GM11168 (cell line): ENCODE results near the gene TEX2.

ENCODE experiments used
- in situ Hi-C: fragments of 300-500 bp; cut with MboI; formaldehyde crosslinking; loops from one replicate; pipeline ENCODE4 v1.12.0; 2022; ENCODE audit warnings: low sequenced_read_pairs; ENCODE audit not compliant: unreplicated experiment

Gene TEX2

DNA sequence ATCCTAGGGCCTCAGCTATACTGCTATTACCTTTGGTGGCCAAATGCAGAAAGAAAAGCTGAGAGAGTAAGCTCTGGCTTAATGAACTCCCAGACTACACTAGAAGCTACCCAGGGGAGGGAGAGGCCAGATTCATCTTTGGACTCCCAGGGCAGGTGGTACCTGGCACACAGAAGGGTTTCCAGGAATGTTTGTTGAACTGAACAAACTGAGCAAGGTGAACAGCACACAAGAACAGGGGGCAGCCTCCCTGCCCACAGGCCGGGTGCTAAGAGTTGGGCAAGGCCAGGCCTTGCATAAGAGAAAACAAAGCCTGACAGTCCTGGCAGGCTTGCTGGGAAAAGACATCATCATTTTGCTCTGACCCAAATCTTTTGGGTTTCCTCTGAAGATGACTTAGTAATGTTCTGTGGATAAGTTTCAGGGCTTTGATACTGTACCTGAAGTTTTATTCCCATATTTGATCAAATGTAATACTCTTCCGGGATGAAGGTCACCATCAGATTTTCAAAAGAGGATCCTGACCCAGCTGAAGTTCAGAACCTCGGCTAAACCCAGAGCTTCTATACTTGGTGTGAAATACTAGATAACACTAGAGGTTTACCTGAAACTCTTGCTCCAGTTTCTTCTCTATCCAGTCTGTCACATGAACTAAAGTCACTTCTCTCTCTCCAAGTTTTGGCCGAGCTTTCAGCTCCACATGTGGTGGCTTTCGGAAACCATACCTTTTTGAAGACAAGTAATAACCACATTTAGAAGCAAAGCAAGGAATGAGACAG is 112.6 kb downstream of the TEX2 start:
- in situ Hi-C loops: no loop called here

DNA sequence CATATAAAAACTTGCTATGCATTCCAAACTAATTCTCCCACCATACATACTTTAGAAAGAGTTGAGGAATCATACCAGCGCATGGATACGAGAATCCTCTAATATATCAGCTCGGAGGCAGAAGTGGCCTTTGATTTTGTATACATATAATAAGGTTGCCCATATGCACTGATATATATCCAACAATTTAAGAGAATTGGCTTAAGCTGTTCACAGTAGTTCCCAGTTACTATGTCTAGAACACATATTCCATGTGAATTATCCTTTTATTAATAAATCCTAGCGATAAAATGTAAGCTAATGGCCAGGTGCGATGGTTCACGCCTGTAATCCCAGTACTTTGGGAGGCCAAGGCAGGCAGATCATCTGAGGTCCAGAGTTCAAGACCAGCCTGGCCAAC is 113.9 kb downstream of the TEX2 start:
- in situ Hi-C loops: loop anchor here (25.0 kb wide), 1 partner anchor 212 kb away; the partner anchor contains the start of gene CD79B

DNA sequence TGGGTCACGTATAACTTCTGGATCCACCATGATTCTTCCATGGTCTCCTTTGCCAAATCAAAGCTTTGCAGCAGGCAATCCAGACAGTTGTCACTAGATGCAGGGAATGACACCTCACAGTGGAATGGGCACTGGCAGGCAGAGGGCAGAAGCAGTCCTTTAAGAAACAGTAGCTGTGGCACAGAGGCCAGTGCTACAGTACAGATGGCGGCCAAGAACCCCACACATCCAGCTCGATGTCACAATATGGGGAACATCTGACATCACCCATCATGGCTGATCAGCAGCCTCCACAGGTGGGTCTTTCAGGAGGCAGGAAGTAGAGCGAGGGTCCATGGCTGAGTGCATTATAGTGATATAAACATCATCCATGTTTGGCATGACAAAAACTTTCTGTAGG is 114.4 kb downstream of the TEX2 start:
- in situ Hi-C loops: loop anchor here (25.0 kb wide), 1 partner anchor 211 kb away; the partner anchor contains the start of gene CD79B

DNA sequence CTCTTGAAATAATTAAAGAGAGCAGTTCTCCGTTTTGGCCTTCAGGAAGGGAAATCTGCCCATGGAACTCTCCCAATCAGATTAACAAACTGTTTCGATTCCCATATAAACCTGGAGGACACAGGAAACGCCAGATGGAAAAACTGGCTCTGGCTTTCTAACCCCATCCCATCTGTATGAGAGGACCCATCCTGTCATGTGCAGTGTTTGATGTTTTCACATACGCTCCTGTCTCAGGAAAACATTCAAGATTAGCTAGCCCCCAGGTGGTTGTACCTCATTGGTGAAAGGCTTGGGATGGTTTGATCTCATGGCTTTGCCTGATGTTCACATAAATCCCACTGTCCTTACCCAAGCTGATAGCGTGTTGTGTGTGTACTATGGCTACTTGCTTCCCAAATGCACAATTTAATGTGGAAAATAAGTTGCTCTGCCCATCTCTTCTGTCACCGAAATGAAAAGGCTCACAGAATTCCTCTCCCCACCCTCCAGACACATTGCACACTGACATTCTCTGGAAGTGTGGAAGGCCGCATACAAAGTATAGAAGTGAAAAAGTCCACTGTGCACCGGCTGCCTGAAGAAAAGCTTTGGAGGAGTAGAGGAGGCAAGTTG is 114.9 kb downstream of the TEX2 start:
- in situ Hi-C loops: loop anchor here (25.0 kb wide), 1 partner anchor 211 kb away; the partner anchor contains the start of gene CD79B

DNA sequence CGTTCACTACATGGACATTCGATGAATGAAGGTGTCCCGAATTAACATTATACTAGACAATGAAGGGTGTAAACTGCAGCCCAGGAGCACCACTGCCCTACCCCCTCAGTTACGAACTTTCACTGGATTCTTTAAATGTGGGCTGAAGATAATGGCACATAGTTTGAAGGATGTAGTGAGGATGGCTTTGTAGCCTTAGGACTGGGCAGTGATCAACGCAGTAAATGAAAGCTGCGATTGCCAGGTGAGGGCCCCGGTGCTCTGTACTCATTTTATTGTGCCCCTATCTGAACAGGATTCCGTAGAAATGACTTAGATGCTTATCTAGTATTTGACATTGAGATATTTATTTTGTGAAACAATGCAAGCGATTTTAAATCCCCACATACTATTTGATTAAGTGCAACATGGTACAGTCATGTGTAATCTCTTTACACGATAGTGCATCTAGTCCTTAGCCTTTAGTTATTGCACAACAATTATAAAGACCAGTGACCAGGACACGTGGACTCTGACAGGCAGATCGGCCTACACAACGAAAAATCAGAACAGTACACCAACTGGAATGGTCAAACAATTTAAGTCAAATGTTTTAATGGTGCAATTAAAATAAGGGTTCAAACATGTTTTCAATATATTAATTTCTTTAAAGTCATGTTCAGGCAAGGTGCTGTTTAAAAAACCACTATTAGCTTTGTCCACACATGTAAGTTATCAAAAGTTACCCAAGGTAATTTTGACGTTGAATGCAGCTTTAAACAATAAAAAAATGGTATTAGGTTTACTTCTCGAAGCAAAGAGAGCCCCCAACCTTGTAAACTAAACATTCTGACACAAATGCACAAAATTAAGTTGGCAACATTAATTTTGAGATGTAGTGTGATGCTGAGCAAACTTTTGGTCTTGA is 115.7 kb downstream of the TEX2 start:
- in situ Hi-C loops: loop anchor here (25.0 kb wide), 1 partner anchor 210 kb away; the partner anchor contains the start of gene CD79B

DNA sequence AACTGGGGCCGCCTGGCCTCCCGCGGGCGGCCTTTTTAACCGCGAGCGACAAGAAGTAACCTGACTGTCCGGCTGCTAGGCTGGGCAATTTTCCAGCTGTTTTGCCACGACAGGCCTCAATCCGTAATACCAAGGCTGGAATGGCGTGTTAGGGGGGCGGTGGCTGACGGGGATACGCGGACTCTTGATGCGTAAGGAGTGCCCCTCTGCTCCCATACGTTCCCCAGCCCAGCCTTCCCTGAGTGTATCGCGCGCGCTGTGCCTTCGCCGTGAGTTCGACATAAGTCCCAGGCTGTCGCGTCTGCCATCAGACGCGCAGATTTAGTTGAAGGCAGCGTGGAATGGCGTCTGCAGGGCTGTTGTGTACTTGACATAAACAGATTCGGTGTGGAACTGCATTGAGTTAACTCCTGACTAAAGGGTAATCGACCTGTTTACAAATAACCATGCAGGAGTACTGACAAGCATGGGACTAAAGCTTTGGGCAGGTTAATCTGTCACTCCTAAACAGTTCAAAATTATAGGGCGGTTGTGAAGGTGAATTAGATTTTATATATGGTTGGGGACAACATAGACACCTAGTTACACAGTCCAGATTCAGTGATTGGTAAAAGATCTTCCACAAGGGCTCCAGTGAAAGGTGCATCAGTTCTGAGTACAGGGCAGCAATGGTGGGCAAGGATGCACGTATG is 116.5 kb downstream of the TEX2 start:
- in situ Hi-C loops: loop anchor here (25.0 kb wide), 1 partner anchor 209 kb away; the partner anchor contains the start of gene CD79B

DNA sequence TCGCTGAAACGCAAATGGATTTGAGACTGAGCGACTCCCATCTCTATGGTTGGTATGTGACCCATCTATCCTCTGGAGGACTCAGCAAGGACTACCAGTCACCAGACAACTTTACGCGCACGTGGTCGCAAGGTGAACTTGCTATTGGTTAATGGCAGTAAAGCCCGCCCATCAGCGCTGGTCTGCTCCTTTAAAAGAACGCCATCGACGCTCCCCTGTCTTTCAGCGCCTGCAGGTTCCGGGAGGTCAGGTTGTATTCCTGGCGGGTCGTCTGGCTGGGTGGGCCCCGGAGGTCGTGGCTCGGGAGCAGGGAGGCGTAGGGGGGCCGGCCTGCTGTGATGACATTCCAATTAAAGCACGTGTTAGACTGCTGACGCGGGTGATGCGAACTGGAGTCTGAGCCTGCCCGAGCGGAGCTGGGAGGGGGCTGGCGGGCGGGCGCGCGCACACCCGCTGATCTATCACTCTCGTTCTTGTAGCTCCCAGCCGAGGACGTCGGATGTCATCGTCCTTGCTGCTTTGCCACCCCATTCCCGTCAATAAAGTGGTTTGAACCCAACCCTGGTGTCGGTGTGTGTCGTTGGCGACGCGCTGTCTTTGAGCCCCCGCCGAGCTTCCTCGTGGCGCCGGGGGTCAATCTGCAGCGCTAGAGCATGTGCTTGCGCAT is 117.2 kb downstream of the TEX2 start:
- in situ Hi-C loops: loop anchor here (25.0 kb wide), 1 partner anchor 209 kb away; the partner anchor contains the start of gene CD79B

DNA sequence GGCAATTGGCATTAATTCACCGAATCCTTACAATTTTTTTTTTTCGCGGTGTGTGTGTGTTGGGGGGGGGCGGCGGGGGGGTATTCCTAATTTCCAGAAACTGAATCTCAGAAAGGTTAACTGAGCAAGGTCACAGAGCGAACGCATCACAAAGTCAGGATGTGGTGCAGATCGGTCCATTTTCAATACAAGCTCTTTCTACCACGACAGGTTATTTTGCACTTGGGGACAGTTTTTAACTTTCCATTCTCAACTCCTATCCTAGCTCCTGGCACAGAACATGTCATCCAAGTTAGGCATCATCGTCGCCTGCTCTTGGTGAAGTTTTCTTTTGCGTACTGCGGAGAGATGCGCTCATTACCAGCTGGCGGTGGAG is 117.7 kb downstream of the TEX2 start:
- in situ Hi-C loops: loop anchor here (25.0 kb wide), 1 partner anchor 208 kb away; the partner anchor contains the start of gene CD79B

DNA sequence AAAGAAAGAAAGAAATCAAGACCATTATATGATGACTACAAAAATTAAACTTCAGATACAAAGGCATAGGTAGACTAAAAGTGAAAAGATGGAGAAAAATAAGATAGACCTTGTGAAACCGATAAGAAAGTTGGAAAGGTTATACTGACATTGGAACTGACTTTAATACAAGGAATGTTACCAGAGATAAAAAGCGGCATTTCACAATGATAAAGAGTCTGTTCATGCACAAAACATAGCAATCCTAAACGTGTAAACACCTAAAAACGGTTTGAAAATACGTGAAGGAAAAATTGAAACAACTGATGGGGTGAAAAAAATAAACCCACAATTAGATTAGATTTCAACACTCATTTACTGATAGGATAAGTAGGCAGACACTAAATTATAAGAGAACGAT is 123.5 kb downstream of the TEX2 start:
- in situ Hi-C loops: loop anchor here (25.0 kb wide), 1 partner anchor 202 kb away; the partner anchor contains the start of gene CD79B

DNA sequence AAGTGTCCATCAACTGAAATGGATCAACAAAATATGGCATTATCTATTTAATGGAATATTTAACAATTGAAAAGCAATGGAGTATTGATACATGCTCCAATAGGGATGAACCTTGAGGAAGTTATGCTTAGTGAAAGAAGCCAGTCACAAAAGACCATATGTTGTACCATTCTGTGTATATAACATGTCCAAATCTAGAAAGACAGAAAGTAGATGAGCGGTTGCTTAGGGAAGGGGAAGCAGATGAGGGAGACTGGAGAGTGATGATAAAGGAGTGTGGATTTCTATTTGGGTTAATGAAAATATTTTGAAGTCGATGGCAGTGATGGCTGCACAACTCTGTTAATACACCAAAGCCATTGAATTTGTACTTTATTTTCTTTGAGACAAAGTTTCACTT is 124.6 kb downstream of the TEX2 start:
- in situ Hi-C loops: loop anchor here (25.0 kb wide), 1 partner anchor 201 kb away; the partner anchor contains the start of gene CD79B

DNA sequence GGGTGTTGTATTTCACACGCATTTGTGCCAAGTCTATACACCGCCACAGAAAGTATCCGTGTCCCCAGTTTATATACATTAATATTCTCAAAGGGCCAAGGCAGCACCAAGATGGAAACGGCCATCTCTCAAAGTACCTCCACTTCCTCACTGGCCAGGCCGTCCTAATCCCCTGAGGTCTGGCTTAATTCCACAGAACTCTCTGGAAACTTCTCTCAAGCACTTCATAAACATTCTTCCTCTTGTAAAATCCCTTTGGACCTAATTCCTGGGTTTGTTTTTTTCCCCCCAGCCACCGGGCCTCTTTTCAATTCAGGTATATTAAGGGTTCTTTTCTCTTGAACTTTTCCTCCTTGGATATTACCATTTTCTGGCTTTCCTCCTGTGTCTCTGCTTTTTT is 128.1 kb downstream of the TEX2 start:
- in situ Hi-C loops: loop anchor here (5.0 to 25.0 kb wide), 2 partner anchors 103 to 198 kb away; partner anchors contain the start of gene CD79B

DNA sequence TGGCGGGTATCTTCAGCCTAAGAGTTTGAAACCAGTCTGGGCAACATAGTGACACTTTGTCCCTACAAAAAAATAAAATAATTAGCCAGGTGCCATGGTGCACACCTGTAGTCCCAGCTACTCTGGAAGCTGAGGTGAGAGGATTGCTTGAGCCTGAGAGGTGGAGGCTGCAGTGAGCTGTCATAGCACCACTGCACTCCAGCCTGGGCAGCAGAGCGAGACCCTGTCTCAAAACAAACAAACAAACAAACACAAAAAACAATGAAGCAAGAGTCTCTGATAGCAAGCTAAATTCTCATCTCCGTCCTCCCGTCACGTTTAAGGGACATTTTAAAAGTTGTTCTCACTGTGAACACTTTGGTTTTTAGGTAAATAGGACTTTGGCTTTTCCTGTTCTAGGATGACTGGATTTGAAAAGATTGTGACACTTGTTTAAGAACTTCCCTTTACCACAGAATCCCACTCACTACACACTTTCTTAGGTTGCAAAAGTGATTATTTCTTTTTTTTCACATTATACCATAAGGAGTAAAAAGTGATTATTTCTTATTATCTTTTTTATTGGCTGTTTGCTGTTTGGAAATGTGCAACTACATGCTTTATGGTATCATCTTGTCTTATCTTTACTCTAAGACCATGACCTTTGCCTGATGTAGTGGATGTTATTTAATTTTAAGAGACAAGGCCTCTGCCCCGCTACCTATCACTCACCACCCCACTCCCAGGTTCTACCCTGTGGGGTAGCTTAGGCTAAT is 128.7 kb downstream of the TEX2 start:
- in situ Hi-C loops: loop anchor here (5.0 to 25.0 kb wide), 2 partner anchors 102 to 197 kb away; partner anchors contain the start of gene CD79B

DNA sequence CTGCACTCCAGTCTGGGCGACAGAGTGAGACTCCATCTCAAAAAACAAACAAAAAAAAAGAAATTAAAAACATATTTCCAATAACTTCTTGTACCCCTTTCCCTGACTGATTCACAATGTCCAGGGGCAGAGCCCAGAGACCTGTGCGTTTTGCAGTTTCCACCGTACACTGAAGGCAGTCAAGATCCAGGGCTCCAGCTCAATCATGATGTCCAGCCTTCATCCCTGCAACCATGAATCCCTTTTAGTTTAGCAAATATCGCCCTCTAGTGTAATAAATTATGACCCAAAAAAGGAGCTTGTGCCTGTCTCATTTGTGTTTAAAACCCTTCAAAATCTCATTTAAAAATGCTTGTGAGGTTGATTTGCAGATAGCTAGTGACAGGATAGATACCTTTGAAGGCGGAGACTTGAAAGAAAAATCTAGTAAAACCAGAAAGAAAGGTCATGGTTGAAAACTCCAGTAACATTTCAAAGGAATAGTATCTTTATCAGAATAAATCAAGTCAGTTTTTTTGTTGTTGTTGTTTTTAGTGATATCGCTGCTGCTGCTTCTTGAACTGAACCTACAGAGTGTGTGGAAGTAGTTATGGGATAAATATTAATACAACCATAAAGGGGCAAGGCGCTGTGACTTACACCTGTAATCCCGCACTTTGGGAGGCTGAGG is 129.4 kb downstream of the TEX2 start:
- in situ Hi-C loops: loop anchor here (5.0 to 25.0 kb wide), 2 partner anchors 101 to 196 kb away; partner anchors contain the start of gene CD79B

DNA sequence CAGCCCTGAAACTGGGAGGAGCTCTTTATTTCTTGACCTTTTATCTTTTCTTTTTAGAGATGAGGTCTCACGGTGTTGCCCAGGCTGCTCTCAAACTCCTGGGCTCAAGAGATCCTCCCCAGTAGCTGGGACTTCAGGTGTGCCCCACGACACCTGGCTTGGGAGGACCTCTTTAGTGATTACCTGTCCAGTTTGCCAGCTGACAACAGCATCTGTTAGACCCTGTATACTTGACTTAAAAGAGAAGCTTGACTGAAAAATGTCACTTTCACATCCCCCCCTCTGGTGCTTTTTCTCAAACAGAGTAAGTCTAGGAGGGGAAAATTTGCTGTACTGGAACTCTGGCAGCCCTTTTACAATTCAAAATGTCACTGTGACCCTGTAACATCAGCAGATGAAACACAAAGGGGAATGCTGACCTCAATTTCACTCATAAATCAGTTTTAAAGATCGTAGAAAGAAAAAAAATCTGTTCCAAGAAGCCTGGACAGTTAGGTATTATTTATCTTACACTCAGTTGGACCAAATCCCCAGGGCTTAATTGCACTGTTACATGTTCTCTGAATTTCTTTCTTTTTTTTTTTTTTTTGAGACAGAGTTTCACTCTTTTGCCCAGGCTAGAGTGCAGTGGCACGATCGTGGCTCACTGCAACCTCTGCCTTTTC is 131.3 kb downstream of the TEX2 start:
- in situ Hi-C loops: loop anchor here (5.0 to 25.0 kb wide), 2 partner anchors 99 to 194 kb away; partner anchors contain the start of gene CD79B

DNA sequence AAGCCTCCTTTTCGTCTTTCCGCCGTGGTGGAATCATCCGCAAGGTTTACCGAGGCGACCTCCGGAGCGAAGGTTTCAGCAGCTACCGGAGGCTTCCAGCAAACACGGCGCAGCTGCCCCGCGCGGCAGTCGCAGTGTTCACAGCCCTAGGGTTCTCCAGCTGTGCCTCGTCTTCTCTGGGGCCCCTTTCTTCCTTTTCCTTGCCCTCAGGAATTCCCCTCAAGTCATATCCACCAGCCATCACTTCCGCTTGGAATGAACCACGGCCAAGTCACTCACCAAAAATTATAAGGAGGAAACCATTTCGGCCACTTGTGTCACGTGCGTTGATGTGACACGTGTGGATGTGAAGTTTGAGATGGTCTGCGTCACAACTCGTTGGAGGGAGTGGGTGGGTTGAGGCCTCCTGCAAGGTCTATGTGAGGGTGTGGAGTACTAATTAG is 132.5 kb downstream of the TEX2 start:
- in situ Hi-C loops: loop anchor here (5.0 to 25.0 kb wide), 2 partner anchors 98 to 193 kb away; partner anchors contain the start of gene CD79B

DNA sequence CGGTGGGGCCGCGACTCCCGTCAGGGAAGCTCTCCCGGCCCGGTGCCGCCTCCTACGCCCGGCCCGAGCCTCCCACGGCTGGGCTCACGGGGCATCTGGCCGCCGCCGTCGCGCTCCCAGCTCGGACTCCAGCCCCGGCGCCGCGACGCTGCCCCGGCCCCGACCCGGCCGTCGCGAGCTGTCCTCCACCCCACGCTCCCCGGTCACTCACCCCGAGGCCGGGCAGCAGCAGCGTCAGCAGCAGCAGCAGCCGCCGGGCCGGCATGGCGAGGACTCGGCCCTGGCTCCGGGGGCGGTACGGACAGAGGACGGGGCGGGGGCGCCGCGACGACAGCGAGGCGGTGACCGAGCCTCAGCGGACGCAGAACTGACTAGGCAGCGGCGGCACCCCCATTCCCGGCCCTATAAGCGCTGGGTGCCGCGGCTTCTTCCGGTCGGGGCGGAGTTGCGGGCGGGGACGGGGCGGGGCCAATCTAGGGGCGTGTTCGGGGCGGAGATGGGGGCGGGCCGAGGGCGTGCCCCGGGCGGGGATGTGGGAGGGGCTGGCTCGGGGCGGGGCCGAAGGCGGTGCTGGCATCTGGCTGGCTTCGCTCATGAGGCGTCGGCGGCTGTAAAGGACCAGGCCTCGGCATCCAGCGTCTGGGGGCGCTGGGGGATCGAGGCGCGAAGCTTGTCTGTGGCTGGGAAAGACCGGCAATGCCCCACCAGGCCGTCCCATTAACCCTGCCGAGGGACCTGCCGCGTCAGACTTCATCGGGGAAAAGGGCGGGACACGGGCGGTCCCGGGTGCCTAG is 133.1 kb downstream of the TEX2 start, which contains the start of gene ERN1:
ERN1 (minus strand) TSS at position 380 of the 794 bp plus-strand sequence; CDS start at position 265, 115 bp downstream.
- in situ Hi-C loops: loop anchor here (5.0 to 25.0 kb wide), 2 partner anchors 98 to 193 kb away; partner anchors contain the start of gene CD79B
